Epithelial cell of prostate (primary cell): ENCODE measurements around the gene EYA3.
"Not testable (repeated sequence)": the region's sequence is repeated elsewhere in the genome, so short reads cannot be mapped to it uniquely, and the experiment has no call there.

Experiments
- DNase-seq: peaks from one replicate; pipeline ENCODE4 v3.0.0-alpha.2; 2011; ENCODE audit warnings: low read depth, low spot score
- H3K27ac ChIP-seq: fragments of 450-650 bp; 2 replicates; pipeline ENCODE4 v1.5.1; 2017; ENCODE audit warnings: mild to moderate bottlenecking

Gene EYA3

GRCh38 chr1:28035420-28035819, 53.0 kb downstream of the EYA3 start:
- no peak overlapping the region for H3K27ac ChIP-seq
- no peak for DNase-seq

GRCh38 chr1:28032281-28032680, 56.1 kb downstream of the EYA3 start:
- no peak for DNase-seq
- H3K27ac ChIP-seq: no peak overlapping the region

- no peak overlapping the region for H3K27ac ChIP-seq
- no peak for DNase-seq
Observed at GRCh38 chr1:28031173-28031572, 57.2 kb downstream of the EYA3 start.

GRCh38 chr1:28028873-28029654, 59.3 kb downstream of the EYA3 start:
- no peak overlapping the region for H3K27ac ChIP-seq

GRCh38 chr1:28027660-28028059, 60.8 kb downstream of the EYA3 start:
- no peak overlapping the region for H3K27ac ChIP-seq
- no peak for DNase-seq

More at GRCh38 chr1:28028873-28029654, 59.3 kb downstream of the EYA3 start:
- DNase-seq: no peak

- DNase-seq: no peak
- no peak overlapping the region for H3K27ac ChIP-seq
Observed at GRCh38 chr1:28027238-28027637, 61.2 kb downstream of the EYA3 start.

- H3K27ac ChIP-seq: no peak overlapping the region
- no peak for DNase-seq
Observed at GRCh38 chr1:28026329-28026728, 62.1 kb downstream of the EYA3 start.

- H3K27ac ChIP-seq: no peak overlapping the region
- DNase-seq: no peak
Observed at GRCh38 chr1:28021064-28021463, 67.3 kb downstream of the EYA3 start.

- DNase-seq: no peak
- H3K27ac ChIP-seq: no peak overlapping the region
Observed at GRCh38 chr1:28010969-28011368, 77.4 kb downstream of the EYA3 start.

- not testable (repeated sequence) for DNase-seq, H3K27ac ChIP-seq
Observed at GRCh38 chr1:28003117-28003516, 85.3 kb downstream of the EYA3 start.

GRCh38 chr1:28002600-28002999, 85.8 kb downstream of the EYA3 start:
- no peak for DNase-seq
- no peak overlapping the region for H3K27ac ChIP-seq

- no peak for DNase-seq
- no peak overlapping the region for H3K27ac ChIP-seq
Observed at GRCh38 chr1:27999055-27999454, 89.4 kb downstream of the EYA3 start.

GRCh38 chr1:27994526-27994925, 93.9 kb downstream of the EYA3 start:
- H3K27ac ChIP-seq, DNase-seq: not testable (repeated sequence)

- DNase-seq: no peak
- no peak overlapping the region for H3K27ac ChIP-seq
Observed at GRCh38 chr1:27994060-27994459, 94.3 kb downstream of the EYA3 start.

- H3K27ac ChIP-seq: no peak overlapping the region
- no peak for DNase-seq
Observed at GRCh38 chr1:27993241-27993640, 95.2 kb downstream of the EYA3 start.

GRCh38 chr1:27992276-27992675, 96.1 kb downstream of the EYA3 start:
- H3K27ac ChIP-seq: no peak overlapping the region

GRCh38 chr1:27990920-27991537, 97.4 kb downstream of the EYA3 start:
- H3K27ac ChIP-seq: no peak overlapping the region
- DNase-seq: no peak

More at GRCh38 chr1:27992276-27992675, 96.1 kb downstream of the EYA3 start:
- DNase-seq: no peak

- DNase-seq: no peak
- no peak overlapping the region for H3K27ac ChIP-seq
Observed at GRCh38 chr1:27981145-27981544, 107.3 kb downstream of the EYA3 start.

- H3K27ac ChIP-seq: no peak overlapping the region
- DNase-seq: no peak
Observed at GRCh38 chr1:27980216-27980845, 108.1 kb downstream of the EYA3 start.

GRCh38 chr1:27979859-27980201, 108.6 kb downstream of the EYA3 start:
- H3K27ac ChIP-seq: no peak overlapping the region
- no peak for DNase-seq

GRCh38 chr1:27979151-27979858, 109.1 kb downstream of the EYA3 start:
- DNase-seq: no peak
- H3K27ac ChIP-seq: no peak overlapping the region
